Bronchial epithelial cell (primary cell): ENCODE data around the gene KIRREL1. TPM values are rescaled to one million over a fixed set of nuclear protein-coding genes. Genes with fewer than 3 reads are reported as not detected.

ENCODE experiments used
- DNase-seq: peaks from one replicate; pipeline ENCODE4 v3.0.0-alpha.2; 2010; ENCODE audit warnings: low read depth
- FAIRE-seq: peaks from 2 replicates; lab custom pipeline; 2011; peaks lifted over from hg19 to GRCh38; lab: Jason Lieb, UNC
- H3K27me3 ChIP-seq: 2 replicates; pipeline ENCODE4 v1.5.1; 2011; ENCODE audit warnings: low read length; ENCODE audit not compliant: control insufficient read depth, insufficient read depth
- H3K36me3 ChIP-seq: 2 replicates; pipeline ENCODE4 v1.5.1; 2011; ENCODE audit warnings: low read length; ENCODE audit not compliant: control insufficient read depth, insufficient read depth
- H3K4me3 ChIP-seq: 2 replicates; pipeline ENCODE4 v1.5.1; 2011; ENCODE audit warnings: mild to moderate bottlenecking, low read depth, low read length, control low read depth
- CTCF ChIP-seq: IDR thresholded peaks from 2 replicates; pipeline ENCODE4 v1.5.1; 2011; ENCODE audit warnings: mild to moderate bottlenecking, moderate library complexity, low read length, control low read depth, inconsistent platforms; ENCODE audit not compliant: insufficient read depth, severe bottlenecking
- total RNA-seq: library from RNA; depleted of rRNA; stranded (reverse); fragments of >200 nt; gene quantifications from 2 replicates; pipeline ENCODE4 v1.2.1, GENCODE V29; 2014

The KIRREL1 gene
- total RNA-seq, 1 donor from 2014 or later: 24.2 TPM

- FAIRE-seq (no peak), DNase-seq (peak; percentile 91)
- TF ChIP-seq CTCF: no peak
- no peak overlapping the region for H3K4me3 ChIP-seq
- H3K36me3 ChIP-seq: no peaks in the 10 kb centered on the region
- H3K27me3 ChIP-seq: no peaks in the 10 kb centered on the region
Measured at GRCh38 chr1:157968508-157968907, 24.9 kb upstream of the KIRREL1 start.

GRCh38 chr1:157968946-157969345 is 24.5 kb upstream of the KIRREL1 start:
- Histone ChIP-seq H3K36me3 (no peaks in the 10 kb centered on the region), H3K27me3 (no peaks in the 10 kb centered on the region), H3K4me3 (no peak overlapping the region)
- no peak for TF ChIP-seq CTCF
- DNase-seq (peak; percentile 98), FAIRE-seq (peak; percentile 94)

- H3K4me3 ChIP-seq: no peak overlapping the region
- DNase-seq (peak; percentile 91), FAIRE-seq (no peak)
Measured at GRCh38 chr1:157969697-157970485, 23.6 kb upstream of the KIRREL1 start.

GRCh38 chr1:157971769-157972168 is 21.7 kb upstream of the KIRREL1 start:
- FAIRE-seq: no peak
- no peaks in the 10 kb centered on the region for H3K36me3 ChIP-seq
- TF ChIP-seq CTCF: no peak

More at GRCh38 chr1:157969697-157970485, 23.6 kb upstream of the KIRREL1 start:
- Histone ChIP-seq H3K27me3 (no peaks in the 10 kb centered on the region), H3K36me3 (no peaks in the 10 kb centered on the region)
- peak; percentile 78 for TF ChIP-seq CTCF

GRCh38 chr1:157975228-157975950 is 18.1 kb upstream of the KIRREL1 start:
- H3K36me3 ChIP-seq: no peaks in the 10 kb centered on the region
- FAIRE-seq: no peak

More at GRCh38 chr1:157971769-157972168, 21.7 kb upstream of the KIRREL1 start:
- DNase-seq: no peak
- H3K27me3 ChIP-seq: no peaks in the 10 kb centered on the region
- H3K4me3 ChIP-seq: no peak overlapping the region

More at GRCh38 chr1:157975228-157975950, 18.1 kb upstream of the KIRREL1 start:
- H3K27me3 ChIP-seq: no peaks in the 10 kb centered on the region
- H3K4me3 ChIP-seq: no peak overlapping the region
- DNase-seq: no peak
- no peak for TF ChIP-seq CTCF
